Activated CD4-positive, CD25-positive, alpha-beta regulatory T cell treated with anti-CD3 and anti-CD28 coated beads, Interleukin-2, amount 50 U/mL, for 24 hours (primary cell): ENCODE results near the gene GRK1.

Experiments
- ATAC-seq, 2 donors: fragments of 150-1000 bp; cut with Tn5 transposase; one replicate each; pipeline ENCODE4 v1.10.0; 2021; ENCODE audit warnings: mild to moderate bottlenecking in 1 of 2, moderate library complexity in 1 of 2

The GRK1 gene

GRCh38 chr13:113632706-113633484, 34.1 kb upstream of the GRK1 start:
- no peak for ATAC-seq

GRCh38 chr13:113633485-113633873, 33.5 kb upstream of the GRK1 start:
- no peak for ATAC-seq

GRCh38 chr13:113634279-113635047, 32.6 kb upstream of the GRK1 start:
- no peak for ATAC-seq

GRCh38 chr13:113635048-113635420, 32.0 kb upstream of the GRK1 start:
- no peak for ATAC-seq

GRCh38 chr13:113635709-113636108, 31.3 kb upstream of the GRK1 start:
- ATAC-seq = no peak

GRCh38 chr13:113636266-113636963, 30.6 kb upstream of the GRK1 start:
- no peak for ATAC-seq

GRCh38 chr13:113637262-113638160, 29.5 kb upstream of the GRK1 start:
- no peak for ATAC-seq

GRCh38 chr13:113638173-113638746, 28.8 kb upstream of the GRK1 start:
- ATAC-seq = no peak

GRCh38 chr13:113638806-113639205, 28.2 kb upstream of the GRK1 start:
- ATAC-seq = no peak

GRCh38 chr13:113639616-113640262, 27.3 kb upstream of the GRK1 start:
- no peak for ATAC-seq

- ATAC-seq = no peak
Observed at GRCh38 chr13:113641426-113641825, 25.6 kb upstream of the GRK1 start.

GRCh38 chr13:113642563-113642962, 24.5 kb upstream of the GRK1 start:
- ATAC-seq = no peak

GRCh38 chr13:113643593-113643992, 23.4 kb upstream of the GRK1 start:
- no peak for ATAC-seq

GRCh38 chr13:113644800-113645199, 22.2 kb upstream of the GRK1 start:
- ATAC-seq = no peak

- no peak for ATAC-seq
Observed at GRCh38 chr13:113645329-113645728, 21.7 kb upstream of the GRK1 start.

GRCh38 chr13:113646376-113646775, 20.6 kb upstream of the GRK1 start:
- ATAC-seq = no peak

GRCh38 chr13:113646921-113647340, 20.1 kb upstream of the GRK1 start:
- no peak for ATAC-seq

GRCh38 chr13:113647351-113648215, 19.4 kb upstream of the GRK1 start:
- ATAC-seq = no peak

- ATAC-seq = no peak
Observed at GRCh38 chr13:113648216-113648610, 18.8 kb upstream of the GRK1 start.

GRCh38 chr13:113649212-113649611, 17.8 kb upstream of the GRK1 start:
- no peak for ATAC-seq

GRCh38 chr13:113650275-113650674, 16.7 kb upstream of the GRK1 start:
- ATAC-seq = no peak
